KMS-11 (cell line): ENCODE measurements around the gene PLD1.

Experiments
- H2AFZ ChIP-seq: fragments of 200-600 bp; sonication (generic); 2 replicates; pipeline ENCODE4 v1.6.1; 2016; ENCODE audit warnings: antibody characterized with exemption, mixed run types, low read depth
- H3K27ac ChIP-seq: fragments of 200-600 bp; sonication (generic); 2 replicates; pipeline ENCODE4 v1.6.1; 2016; ENCODE audit warnings: mild to moderate bottlenecking, mixed run types
- H3K27me3 ChIP-seq: fragments of 200-600 bp; sonication (generic); 2 replicates; pipeline ENCODE4 v1.6.1; 2017; ENCODE audit warnings: mild to moderate bottlenecking, low read depth, mixed run types, moderate library complexity; ENCODE audit not compliant: insufficient read depth
- H3K36me3 ChIP-seq: fragments of 200-600 bp; sonication (generic); 2 replicates; pipeline ENCODE4 v1.6.1; 2017; ENCODE audit warnings: mild to moderate bottlenecking, mixed run types; ENCODE audit not compliant: insufficient read depth
- H3K4me1 ChIP-seq: fragments of 200-600 bp; sonication (generic); 2 replicates; pipeline ENCODE4 v1.6.1; 2016; ENCODE audit warnings: mild to moderate bottlenecking, low read depth, mixed run types; ENCODE audit not compliant: poor library complexity, severe bottlenecking
- H3K4me2 ChIP-seq: fragments of 200-600 bp; sonication (generic); 2 replicates; pipeline ENCODE4 v1.7.0; 2016; ENCODE audit warnings: mild to moderate bottlenecking, mixed run types
- H3K4me3 ChIP-seq: fragments of 200-600 bp; sonication (generic); IDR thresholded peaks from 2 replicates; pipeline ENCODE4 v1.6.1; 2017; ENCODE audit warnings: low read depth, low read length, mixed read lengths; ENCODE audit not compliant: insufficient read depth
- H3K79me2 ChIP-seq: fragments of 200-600 bp; sonication (generic); 2 replicates; pipeline ENCODE4 v1.6.1; 2016; ENCODE audit warnings: low read depth, mixed run types; ENCODE audit not compliant: insufficient read depth
- H3K9ac ChIP-seq: fragments of 200-600 bp; sonication (generic); 2 replicates; pipeline ENCODE4 v1.6.1; 2016; ENCODE audit warnings: mild to moderate bottlenecking, mixed run types
- H4K20me1 ChIP-seq: fragments of 200-600 bp; sonication (generic); 2 replicates; pipeline ENCODE4 v1.6.1; 2016; ENCODE audit warnings: mild to moderate bottlenecking, mixed run types; ENCODE audit not compliant: insufficient read depth
- CTCF ChIP-seq: fragments of 200-600 bp; sonication (generic); conservative IDR thresholded peaks from 2 replicates; pipeline ENCODE4 v1.6.1; 2017; ENCODE audit warnings: low read depth, mild to moderate bottlenecking, antibody characterized with exemption, low read length, moderate library complexity, mixed read lengths

The PLD1 gene

GRCh38 chr3:171552531-171552930, 257.8 kb downstream of the PLD1 start:
- no peak for TF ChIP-seq CTCF
- no peak overlapping the region for H3K9ac ChIP-seq
- no peak overlapping the region for H2AFZ ChIP-seq
- H3K27ac ChIP-seq, result no peak overlapping the region
- H3K36me3 ChIP-seq, result no peaks in the 10 kb centered on the region
- no peaks in the 10 kb centered on the region for H3K27me3 ChIP-seq
- H4K20me1 ChIP-seq, result no peaks in the 10 kb centered on the region
- no peaks in the 10 kb centered on the region for H3K79me2 ChIP-seq
- H3K4me3 ChIP-seq, result no peak overlapping the region
- H3K4me2 ChIP-seq, result no peak overlapping the region
- no peaks in the 10 kb centered on the region for H3K4me1 ChIP-seq

GRCh38 chr3:171551296-171551695, 259.0 kb downstream of the PLD1 start:
- no peak overlapping the region for H3K27ac ChIP-seq
- no peaks in the 10 kb centered on the region for H4K20me1 ChIP-seq
- H3K4me2 ChIP-seq, result no peak overlapping the region
- H3K36me3 ChIP-seq, result no peaks in the 10 kb centered on the region
- H3K79me2 ChIP-seq, result no peaks in the 10 kb centered on the region
- no peaks in the 10 kb centered on the region for H3K27me3 ChIP-seq
- TF ChIP-seq CTCF, result no peak
- H3K4me1 ChIP-seq, result no peaks in the 10 kb centered on the region
- H3K9ac ChIP-seq, result no peak overlapping the region
- no peak overlapping the region for H2AFZ ChIP-seq
- H3K4me3 ChIP-seq, result no peak overlapping the region
